Measurements from ENCODE around the gene NAPG.

DNA sequence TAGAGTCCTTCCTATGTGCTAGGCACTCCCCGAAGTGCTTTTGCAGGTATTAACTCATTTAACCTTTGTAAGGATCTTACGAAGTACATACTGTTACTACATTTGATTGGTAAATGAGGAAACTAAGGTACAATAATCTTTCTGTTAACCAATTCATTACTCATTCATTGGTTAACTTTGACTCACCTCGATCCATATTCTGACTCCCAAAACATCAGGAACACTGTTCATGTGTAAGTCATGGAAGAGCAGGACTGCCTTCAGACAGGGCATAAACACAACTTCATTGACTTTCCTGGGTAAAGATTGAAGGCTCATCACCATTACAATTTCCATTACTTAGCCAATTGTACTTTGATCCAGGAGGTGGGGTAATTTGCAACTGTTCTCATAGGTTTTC, 40.6 kb downstream of the NAPG start:
- no peak for TF ChIP-seq MYC (IDR thresholded peaks at IDR 0.05; ENCODE audit: low read depth, low read length)
- TF ChIP-seq, protein P1, sequence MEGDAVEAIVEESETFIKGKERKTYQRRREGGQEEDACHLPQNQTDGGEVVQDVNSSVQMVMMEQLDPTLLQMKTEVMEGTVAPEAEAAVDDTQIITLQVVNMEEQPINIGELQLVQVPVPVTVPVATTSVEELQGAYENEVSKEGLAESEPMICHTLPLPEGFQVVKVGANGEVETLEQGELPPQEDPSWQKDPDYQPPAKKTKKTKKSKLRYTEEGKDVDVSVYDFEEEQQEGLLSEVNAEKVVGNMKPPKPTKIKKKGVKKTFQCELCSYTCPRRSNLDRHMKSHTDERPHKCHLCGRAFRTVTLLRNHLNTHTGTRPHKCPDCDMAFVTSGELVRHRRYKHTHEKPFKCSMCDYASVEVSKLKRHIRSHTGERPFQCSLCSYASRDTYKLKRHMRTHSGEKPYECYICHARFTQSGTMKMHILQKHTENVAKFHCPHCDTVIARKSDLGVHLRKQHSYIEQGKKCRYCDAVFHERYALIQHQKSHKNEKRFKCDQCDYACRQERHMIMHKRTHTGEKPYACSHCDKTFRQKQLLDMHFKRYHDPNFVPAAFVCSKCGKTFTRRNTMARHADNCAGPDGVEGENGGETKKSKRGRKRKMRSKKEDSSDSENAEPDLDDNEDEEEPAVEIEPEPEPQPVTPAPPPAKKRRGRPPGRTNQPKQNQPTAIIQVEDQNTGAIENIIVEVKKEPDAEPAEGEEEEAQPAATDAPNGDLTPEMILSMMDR (IDR thresholded peaks at IDR 0.05; ENCODE audit: low read depth, low read length) = no peak
- TF ChIP-seq, protein P2, sequence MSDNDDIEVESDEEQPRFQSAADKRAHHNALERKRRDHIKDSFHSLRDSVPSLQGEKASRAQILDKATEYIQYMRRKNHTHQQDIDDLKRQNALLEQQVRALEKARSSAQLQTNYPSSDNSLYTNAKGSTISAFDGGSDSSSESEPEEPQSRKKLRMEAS (IDR thresholded peaks at IDR 0.05; ENCODE audit: low read depth, low read length) = no peak
